AG04450 (cell line): Measurements from ENCODE around the gene AUTS2. TPM values are rescaled to one million over a fixed set of nuclear protein-coding genes. Genes with fewer than 3 reads are reported as not detected.

ENCODE experiments used
- CTCF ChIA-PET: fragments of 300-600, 350-600 bp; formaldehyde crosslinking; extraction: SDS; loops from one replicate; lab custom pipeline; 2022; ENCODE audit warnings: antibody characterized with exemption, inconsistent platforms; lab: Charles Lee
- POLR2A ChIA-PET: fragments of 350-600 bp; formaldehyde crosslinking; extraction: SDS; loops from one replicate; lab custom pipeline; 2021; ENCODE audit warnings: antibody characterized with exemption, inconsistent platforms; lab: Yijun Ruan, JAX
- DNase-seq: peaks from one replicate; pipeline ENCODE4 v3.0.0-alpha.2; 2011; ENCODE audit warnings: low read depth, low spot score
- H3K27ac ChIP-seq: one replicate; pipeline ENCODE4 v1.5.1; 2012; ENCODE audit warnings: low read depth, low read length, control low read depth
- H3K27me3 ChIP-seq: one replicate; pipeline ENCODE4 v1.6.0; 2012; ENCODE audit warnings: low read length; ENCODE audit not compliant: control insufficient read depth, insufficient read depth
- H3K4me3 ChIP-seq: 2 replicates; pipeline ENCODE4 v1.5.1; 2011; ENCODE audit warnings: mild to moderate bottlenecking, low read depth, low read length, control low read depth
- H3K9me3 ChIP-seq: 2 replicates; pipeline ENCODE4 v1.5.1; 2012; ENCODE audit warnings: low read length; ENCODE audit not compliant: control insufficient read depth, insufficient read depth
- polyA plus RNA-seq: library from polyadenylated mRNA; depleted of rRNA; stranded (reverse); fragments of >200 nt; gene quantifications from 2 replicates; pipeline ENCODE4 v1.2.3, GENCODE V29; 2011
- TF ChIP-seq, protein P1 (sequence below): IDR thresholded peaks from 2 replicates; pipeline ENCODE4 v1.5.1; 2011; ENCODE audit warnings: low read depth, low read length, control low read depth, inconsistent platforms

AUTS2 gene
- polyA plus RNA-seq, 1 experiment, result 1.5 TPM

DNA sequence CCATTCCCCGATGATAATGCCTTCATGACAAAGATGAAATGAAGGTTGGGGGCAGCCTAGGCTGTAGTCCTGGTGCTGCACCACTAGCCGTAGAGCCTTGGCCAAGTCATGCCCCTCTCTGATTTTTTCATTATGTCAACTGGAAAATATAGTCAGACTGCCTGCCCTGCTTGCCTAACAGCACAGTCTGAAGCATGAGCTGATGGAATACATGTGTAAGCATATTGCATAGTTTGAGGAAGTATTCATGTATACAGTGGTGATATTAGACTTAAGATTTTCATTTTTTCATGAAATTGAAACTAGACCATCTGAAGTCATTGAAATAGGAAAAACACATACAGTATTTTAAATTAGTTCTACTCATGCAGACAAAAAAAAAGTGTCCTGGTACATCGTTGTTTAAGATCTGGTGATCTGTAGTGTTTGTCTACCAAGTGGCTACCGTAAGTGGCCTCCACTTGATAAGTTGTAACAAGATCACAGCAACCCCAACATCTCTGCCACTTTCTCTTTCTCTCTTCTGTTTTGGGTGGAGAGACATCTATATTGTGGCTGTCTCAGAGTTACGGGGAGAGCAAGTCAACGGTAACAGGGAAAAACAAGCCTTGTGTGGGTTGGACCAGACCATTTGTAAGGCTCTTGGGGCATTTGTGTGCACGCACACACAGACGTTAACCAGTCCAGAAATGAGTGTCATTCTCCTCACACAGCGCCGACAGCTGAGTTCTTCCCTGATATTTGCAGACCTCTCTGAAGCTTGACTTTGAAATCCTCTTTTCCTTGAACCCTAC, 817.1 kb downstream of the AUTS2 start:
- ChIA-PET POLR2A (no interaction called here), CTCF (no interaction called here)
- TF ChIP-seq, protein P1, sequence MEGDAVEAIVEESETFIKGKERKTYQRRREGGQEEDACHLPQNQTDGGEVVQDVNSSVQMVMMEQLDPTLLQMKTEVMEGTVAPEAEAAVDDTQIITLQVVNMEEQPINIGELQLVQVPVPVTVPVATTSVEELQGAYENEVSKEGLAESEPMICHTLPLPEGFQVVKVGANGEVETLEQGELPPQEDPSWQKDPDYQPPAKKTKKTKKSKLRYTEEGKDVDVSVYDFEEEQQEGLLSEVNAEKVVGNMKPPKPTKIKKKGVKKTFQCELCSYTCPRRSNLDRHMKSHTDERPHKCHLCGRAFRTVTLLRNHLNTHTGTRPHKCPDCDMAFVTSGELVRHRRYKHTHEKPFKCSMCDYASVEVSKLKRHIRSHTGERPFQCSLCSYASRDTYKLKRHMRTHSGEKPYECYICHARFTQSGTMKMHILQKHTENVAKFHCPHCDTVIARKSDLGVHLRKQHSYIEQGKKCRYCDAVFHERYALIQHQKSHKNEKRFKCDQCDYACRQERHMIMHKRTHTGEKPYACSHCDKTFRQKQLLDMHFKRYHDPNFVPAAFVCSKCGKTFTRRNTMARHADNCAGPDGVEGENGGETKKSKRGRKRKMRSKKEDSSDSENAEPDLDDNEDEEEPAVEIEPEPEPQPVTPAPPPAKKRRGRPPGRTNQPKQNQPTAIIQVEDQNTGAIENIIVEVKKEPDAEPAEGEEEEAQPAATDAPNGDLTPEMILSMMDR, result no peak
- peaks cover 2% of the 10 kb centered on the region for H3K27me3 ChIP-seq
- H3K4me3 ChIP-seq, result no peak overlapping the region
- no peak for DNase-seq
- no peaks in the 10 kb centered on the region for H3K9me3 ChIP-seq
- no peak overlapping the region for H3K27ac ChIP-seq

DNA sequence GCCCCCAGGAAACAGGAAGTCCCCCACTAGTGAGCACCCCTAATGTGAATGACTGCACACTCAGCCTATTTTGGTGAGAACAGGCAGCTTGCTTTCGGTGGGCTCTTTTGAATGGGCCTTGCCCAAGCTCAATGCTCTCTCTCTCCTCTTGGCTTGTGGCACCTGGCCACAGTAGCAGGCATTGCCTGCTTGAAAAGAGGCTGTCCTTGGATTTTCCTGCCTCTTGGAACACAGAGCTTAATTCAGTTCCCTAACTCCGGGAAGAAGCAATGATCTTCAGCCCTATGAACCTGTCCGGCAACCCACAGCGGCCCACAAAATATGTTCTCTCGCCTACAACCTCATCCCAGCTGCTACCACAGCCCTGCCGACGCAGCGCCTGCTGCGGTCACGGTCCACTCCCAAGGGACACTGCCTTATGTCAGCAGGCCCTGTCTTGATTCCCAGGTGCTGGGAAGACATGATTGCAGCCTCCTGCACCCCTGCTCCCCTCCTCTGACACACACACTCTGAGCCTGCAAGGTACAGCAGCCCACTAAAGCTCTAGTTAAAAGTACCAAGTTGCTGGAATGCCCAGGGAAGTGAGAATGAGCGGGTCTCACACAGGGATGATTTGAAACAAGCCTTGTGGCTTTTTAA, 818.2 kb downstream of the AUTS2 start:
- no peaks in the 10 kb centered on the region for H3K9me3 ChIP-seq
- no peak overlapping the region for H3K27ac ChIP-seq
- H3K27me3 ChIP-seq, result peaks cover 2% of the 10 kb centered on the region
- H3K4me3 ChIP-seq, result no peak overlapping the region
- no peak for DNase-seq
- ChIA-PET POLR2A (no interaction called here), CTCF (interaction anchor here (1.1 kb wide), 1 partner anchor 280 kb away, joined by 4 read pairs; no protein-coding TSS in a partner anchor)
- TF ChIP-seq, protein P1, result no peak

DNA sequence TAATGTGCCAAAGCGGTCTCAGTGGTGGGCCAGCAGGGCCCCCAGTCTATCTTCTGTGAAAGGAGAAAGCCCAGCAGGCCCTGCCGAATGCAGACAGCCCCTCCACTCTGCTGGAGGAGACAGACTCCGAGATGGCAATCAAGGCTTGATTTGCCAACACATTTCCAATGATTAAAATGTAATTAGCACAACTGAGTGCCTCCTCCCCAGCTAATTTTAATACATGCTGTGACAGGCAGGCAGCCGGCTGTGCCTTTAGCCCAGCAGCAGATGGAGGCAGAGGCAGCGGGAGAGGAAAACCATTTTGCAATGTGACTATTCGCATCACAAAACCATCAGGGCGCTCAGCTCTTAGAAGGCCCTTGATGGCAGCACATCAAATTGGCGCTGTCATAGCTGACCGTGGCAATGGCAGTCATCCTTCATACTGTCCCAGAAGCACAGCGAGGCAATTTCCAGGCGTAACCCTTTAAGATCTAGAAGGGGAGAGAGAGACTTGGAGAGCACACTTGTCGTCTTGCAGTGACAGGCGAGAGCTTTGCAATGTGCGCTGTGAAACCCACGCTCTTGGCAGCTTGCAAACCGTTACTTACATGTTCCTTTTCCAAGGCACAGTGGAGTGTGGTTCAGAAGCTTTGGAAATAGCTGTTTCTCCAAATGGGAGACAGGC, 818.8 kb downstream of the AUTS2 start:
- no peak overlapping the region for H3K27ac ChIP-seq
- CTCF ChIA-PET, result interaction anchor here (1.1 kb wide), 1 partner anchor 279 kb away, joined by 4 read pairs; no protein-coding TSS in a partner anchor
- H3K27me3 ChIP-seq, result peaks cover 2% of the 10 kb centered on the region
- DNase-seq, result no peak
- POLR2A ChIA-PET, result no interaction called here
- TF ChIP-seq, protein P1, result 0 out of 2 replicates have a peak, but pooled peaks have one; percentile 10
- H3K4me3 ChIP-seq, result no peak overlapping the region
- H3K9me3 ChIP-seq, result no peaks in the 10 kb centered on the region

DNA sequence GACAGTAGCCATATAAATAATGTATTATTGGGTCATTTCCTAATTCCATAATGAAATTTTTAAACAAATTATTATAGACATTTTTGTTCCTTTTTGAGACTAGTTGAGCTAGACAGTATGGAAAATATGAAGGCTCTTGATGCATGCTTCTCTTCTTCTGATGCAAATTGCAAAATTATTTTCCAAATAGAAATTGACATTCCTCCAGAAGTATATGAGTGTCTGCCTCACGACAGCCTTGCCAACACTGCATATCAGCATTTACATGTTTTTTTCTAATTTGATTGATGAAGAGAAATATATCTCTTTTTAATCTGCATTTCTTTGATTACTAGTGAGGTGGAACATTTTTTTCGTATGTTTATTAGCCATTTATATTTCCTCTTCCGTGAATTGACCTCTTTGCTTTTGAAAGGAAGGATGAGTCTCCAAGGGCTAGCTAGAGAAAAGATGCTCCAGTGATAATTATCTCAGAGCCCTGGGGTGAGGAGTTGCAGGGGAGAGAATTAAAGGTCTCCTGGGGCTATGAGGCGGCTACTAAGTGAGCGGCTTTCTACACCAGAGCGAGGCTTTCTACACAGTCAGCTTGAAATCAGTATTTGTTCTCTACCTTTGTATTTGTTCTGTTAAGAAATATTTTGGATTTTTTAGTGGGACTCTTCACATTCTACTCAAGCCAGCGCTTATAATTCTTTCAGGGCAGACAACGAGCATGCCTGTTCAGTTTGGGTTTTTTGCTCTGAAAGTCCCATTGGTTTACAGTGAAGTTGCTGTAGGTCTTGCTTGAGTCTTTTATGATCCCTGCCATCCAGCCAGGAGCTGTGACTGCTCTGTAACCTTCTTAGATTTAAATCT, 821.5 kb downstream of the AUTS2 start:
- ChIA-PET CTCF (no interaction called here), POLR2A (no interaction called here)
- DNase-seq, result no peak
- Histone ChIP-seq H3K27me3 (peaks cover 2% of the 10 kb centered on the region), H3K27ac (no peak overlapping the region), H3K9me3 (no peaks in the 10 kb centered on the region), H3K4me3 (no peak overlapping the region)
- TF ChIP-seq, protein P1, result no peak
